Epithelial cell of prostate (primary cell): ENCODE data around the gene PRRT1.
"Not testable (repeated sequence)": the region's sequence is repeated elsewhere in the genome, so short reads cannot be mapped to it uniquely, and the experiment has no call there.

Experiments
- DNase-seq: peaks from one replicate; pipeline ENCODE4 v3.0.0-alpha.2; 2011; ENCODE audit warnings: low read depth, low spot score
- H3K27ac ChIP-seq: fragments of 450-650 bp; 2 replicates; pipeline ENCODE4 v1.5.1; 2017; ENCODE audit warnings: mild to moderate bottlenecking

The PRRT1 gene

GRCh38 chr6:32152769-32153563, 1.2 kb upstream of the PRRT1 start:
- DNase-seq = no peak

GRCh38 chr6:32151181-32151862, 417 bp downstream of the PRRT1 start:
- no peak overlapping the region for H3K27ac ChIP-seq
- no peak for DNase-seq

More at GRCh38 chr6:32152769-32153563, 1.2 kb upstream of the PRRT1 start:
- peak overlapping the region; percentile 58 for H3K27ac ChIP-seq

- no peak overlapping the region for H3K27ac ChIP-seq
- no peak for DNase-seq
These were observed 1.5 kb downstream of the PRRT1 start for GRCh38 chr6:32149932-32150870.

DNA sequence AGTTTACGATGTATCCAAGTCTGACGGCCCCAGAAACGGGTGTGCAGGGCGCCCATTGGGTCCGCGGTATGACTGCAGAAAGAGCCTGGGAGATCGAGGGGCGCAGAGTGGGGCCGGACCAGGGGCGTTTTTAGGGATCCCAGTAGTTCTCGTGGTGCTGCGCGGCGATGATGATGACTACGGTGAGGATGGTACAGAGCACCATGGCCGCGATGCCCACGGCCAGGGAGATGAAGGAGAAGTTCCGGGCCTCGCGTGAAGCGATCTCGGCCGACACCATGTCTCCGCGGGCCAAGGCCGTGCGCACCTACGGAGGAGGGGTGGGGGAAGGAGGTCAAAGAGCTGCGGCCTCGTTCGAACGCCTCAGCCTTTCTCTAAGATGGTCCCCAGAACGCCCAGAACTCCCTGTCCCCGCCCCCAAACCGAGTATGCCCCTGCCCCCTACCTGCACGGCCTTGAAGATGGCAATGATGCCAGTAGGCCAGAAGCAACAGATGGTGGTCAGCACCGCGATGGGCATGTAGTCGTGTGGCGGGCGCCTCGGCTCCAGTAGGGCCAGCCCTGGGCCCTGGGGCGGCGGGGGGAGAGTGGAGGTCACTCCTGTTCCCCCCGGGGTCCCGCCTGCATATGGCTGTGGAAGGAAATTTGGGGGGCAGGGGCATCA, 2.5 kb downstream of the PRRT1 start:
- H3K27ac ChIP-seq = no peak overlapping the region
- DNase-seq = no peak

DNA sequence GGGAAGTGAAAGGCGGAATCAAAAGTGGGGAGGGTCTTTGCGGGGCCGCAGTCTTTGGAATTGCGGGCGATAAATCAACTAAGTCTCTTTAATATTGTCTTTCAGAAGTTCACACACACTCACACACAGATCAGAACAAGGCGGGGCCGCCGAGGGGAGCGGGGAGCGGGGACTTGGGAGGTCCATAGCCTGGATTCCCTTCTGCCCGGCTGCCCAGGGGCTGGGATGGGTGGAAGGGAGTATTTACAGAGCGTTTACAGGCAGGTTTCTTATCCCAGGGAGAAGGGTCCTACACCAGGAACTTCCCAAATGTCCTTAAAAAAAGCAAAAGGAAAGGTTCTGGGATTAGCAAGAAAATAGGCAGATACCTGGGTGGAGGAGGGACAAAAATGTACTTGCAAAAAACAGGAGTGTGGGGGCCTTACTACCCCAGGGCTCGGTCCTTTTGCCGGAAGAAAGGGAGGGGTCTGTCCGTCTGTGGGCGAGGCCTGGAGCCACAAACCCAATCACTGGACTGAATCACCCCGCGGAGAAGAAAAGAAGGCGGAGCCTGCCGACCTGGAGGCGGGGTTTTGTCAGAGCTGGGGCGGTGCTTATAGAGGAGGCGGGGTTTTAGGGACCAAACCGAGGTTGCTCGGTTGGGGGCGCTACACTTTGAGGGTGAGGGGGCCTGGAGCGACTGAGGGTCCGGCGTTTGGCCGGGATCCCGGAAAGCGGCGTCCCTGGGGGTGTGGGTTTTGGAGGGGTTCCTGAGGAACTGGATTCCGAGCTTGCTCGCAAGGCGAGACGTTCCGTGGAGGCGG, 3.2 kb downstream of the PRRT1 start:
- DNase-seq = no peak
- H3K27ac ChIP-seq = no peak overlapping the region

DNA sequence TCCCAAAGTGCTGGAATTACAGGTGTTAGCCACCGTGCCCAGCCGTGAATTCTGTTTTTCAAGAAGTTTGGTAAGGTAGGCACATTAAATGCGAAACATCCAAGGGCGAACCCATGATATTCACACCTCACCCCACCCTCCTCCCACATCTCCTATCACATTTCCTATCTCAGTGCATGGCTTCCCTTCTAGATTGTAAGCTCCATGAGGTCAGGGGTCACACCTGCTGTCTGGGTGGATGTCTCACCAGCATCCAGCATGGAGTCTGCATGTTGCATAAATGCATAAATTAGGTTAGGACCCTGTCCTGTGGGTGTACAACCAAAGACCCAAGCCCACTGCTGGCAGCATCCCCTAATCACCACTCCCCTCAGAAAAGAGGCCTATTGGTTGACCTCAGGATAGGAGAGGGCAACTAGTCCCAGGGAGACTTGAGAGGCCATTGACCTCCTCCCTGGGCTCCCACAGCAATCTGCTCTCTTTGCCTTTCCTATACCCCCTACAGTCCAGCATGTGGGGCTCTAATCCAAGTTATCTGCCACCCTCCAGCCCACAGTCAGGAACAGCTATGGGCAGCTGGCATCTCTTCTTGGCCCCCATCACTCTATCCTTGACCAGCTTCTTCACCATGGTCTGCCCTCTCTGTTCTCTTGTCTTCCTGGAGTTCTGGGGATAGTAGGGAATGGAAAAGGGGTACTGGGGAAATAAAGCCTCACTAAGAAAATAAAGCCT, 4.2 kb downstream of the PRRT1 start:
- no peak overlapping the region for H3K27ac ChIP-seq
- no peak for DNase-seq

DNA sequence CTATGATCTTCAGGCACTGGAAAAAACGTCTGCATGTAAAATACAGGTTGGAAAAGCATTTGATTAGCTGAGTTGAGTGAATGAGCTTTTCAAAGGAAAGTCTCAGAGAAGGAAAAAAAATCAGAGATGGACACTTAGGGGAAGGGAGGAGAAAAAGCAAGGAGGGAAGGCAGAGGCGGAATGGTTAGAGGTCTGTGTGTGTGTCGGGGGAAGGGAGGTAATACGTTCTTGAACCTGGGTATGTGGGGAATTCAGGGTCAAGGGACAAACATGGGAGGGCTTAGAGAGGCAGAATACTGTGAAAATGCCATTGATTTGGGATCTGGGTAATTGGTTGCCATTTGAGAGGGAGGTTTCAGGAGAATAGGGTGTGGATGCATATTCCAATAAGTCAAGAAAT, 5.1 kb downstream of the PRRT1 start:
- peak overlapping the region; percentile 12 for H3K27ac ChIP-seq
- DNase-seq = no peak

DNA sequence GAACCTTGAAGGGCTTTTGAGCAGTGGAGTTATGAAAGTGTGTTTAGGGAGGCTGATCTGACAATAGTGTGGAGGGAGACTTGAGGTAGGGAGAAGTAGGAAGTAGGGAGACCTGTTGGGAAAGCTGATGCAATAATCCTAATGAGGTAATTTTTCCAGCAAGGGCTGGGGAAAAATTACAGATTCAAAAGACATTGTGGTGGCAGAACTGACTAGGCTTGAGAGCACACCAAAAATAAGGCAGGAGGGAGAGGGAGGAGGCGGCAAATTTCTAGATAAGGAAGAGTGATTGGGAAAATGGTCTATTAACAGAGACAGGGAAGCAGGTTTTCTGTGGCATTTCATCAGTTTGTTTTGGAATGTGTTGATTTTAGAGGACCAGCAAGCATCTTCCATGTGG, 5.5 kb downstream of the PRRT1 start:
- H3K27ac ChIP-seq = peak overlapping the region; percentile 12
- DNase-seq = no peak

DNA sequence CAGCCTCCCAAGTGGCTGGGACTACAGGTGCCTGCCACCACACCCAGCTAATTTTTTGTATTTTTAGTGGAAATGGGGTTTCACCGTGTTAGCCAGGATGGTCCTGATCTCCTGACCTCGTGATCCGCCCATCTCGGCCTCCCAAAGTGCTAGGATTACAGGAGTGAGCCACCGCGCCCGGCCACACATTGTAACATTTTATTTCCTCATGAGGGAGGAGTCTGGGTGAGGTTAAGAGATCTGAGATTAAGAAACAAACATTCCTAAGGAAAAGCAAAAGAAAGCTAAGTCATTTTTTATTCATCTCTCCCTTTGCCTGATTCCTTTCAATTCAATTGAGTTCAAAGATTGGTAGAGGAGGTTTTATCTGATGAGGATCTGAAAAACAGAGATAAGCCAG, 7.5 kb downstream of the PRRT1 start:
- not testable (repeated sequence) for DNase-seq
- H3K27ac ChIP-seq = peak overlapping the region; percentile 14

DNA sequence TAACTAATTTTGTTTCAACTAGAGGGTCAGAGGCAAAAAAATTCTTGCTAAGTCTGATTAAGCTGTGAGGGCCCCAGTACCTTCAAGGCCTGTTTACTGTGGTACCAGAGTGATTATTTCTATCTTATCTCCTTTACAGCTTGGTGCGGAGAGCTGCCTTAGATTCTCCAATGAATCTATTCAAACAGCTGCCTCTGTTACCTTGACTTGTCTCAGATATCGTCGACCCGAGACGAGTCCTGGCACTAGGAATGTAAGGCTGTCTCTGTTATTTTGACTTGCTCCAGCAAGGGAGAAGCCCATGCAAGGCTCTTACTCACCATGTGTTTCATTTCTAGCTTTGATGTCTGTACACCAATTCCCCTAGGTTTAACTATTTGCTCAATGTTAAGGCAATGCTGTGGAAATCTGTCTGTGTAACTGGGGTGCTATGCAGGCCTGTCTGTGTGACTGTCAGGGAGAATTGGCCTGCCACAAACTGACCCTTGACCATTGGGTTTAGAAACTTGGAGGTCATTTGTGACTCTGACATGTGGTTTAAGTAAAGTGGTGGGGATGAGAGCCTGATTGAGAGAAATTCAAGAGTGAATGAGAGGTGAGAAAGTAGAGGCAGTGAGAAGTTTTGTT, 11.2 kb downstream of the PRRT1 start:
- H3K27ac ChIP-seq = no peak overlapping the region
- DNase-seq = no peak

GRCh38 chr6:32139590-32139989, 12.1 kb downstream of the PRRT1 start:
- no peak for DNase-seq
- H3K27ac ChIP-seq = no peak overlapping the region

DNA sequence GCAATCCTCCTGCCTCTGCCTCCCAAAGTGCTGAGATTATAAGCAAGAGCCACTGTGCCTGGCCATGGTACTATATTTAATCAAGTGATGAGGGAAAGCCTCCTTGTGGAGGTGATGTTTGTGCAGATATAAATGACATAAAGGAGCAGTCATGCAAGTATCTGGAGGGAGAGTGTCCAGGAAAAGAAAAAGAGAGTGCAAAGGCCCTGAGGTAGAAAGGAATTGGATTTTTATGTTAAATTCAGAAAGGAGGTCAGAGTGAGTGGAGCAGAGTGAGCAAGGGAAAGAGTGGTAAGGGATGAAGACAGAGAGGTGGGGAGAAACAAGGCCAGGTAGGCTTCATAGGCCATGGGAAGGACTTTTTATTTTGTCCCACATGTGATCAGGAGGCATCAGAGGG, 14.3 kb downstream of the PRRT1 start:
- DNase-seq = no peak

GRCh38 chr6:32133786-32134185, 18.0 kb downstream of the PRRT1 start:
- DNase-seq = no peak

More for the DNA sequence above, 14.3 kb downstream of the PRRT1 start:
- no peak overlapping the region for H3K27ac ChIP-seq

DNA sequence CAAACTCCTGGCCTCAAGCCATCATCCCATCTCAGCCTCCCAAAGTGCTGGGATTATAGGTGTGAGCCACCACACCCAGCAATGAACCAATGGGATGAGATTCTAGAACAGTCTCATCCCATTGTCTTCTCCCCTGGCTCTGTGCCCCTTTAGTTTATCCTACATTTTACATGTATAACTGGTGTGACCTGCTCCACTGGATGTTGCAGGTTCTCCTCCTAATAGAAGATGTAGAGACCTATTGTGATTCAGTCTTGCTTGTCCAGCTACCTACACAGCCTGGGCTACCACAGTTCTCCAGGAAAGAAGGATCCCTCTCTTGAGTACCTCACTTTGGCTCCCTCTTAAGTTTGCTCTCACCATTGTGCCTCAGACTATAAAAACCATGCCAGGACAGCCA, 19.6 kb downstream of the PRRT1 start:
- peak overlapping the region; percentile 31 for H3K27ac ChIP-seq
- no peak for DNase-seq

More at GRCh38 chr6:32133786-32134185, 18.0 kb downstream of the PRRT1 start:
- no peak overlapping the region for H3K27ac ChIP-seq

GRCh38 chr6:32131439-32131948, 20.2 kb downstream of the PRRT1 start:
- peak overlapping the region; percentile 31 for H3K27ac ChIP-seq
- DNase-seq = no peak

DNA sequence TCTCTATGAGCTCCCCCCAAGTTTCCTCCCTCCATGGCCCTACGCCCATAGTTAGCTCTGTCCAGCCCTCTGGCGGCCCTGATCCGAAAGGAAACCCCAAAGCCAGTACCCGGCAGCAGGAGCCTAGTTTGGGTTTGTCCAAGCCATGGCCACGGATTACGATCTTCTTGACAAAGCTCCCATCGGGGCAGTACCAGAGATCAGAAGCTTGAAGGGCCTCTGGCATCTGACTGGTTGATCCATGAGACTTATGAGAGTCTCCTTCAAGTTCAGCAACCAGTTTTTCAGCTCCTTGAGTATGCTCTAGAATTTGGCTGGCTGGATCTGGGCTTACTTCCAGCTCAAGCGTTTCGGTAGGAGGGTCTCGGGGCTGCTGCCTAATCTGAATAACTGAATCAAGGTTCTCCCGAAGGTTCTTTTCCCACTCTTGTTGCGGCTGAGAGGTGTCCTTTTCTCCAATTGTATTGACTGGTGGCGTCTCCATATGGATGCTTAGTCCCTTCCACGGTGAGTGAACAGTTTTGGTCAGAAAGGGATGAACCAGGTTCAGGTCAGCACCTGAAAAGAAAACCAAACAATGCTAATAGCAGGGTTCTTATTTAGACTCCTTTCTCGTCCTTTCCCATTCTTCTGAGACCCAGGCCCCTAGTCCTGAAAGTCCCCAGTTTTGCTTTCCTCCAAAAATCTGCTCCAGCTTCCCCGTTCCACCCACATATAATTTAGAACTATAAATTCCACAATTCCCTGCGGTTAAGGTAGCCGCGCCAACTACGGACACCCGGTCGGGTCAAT, 22.2 kb downstream of the PRRT1 start:
- H3K27ac ChIP-seq = peak overlapping the region; percentile 61
- DNase-seq = no peak

DNA sequence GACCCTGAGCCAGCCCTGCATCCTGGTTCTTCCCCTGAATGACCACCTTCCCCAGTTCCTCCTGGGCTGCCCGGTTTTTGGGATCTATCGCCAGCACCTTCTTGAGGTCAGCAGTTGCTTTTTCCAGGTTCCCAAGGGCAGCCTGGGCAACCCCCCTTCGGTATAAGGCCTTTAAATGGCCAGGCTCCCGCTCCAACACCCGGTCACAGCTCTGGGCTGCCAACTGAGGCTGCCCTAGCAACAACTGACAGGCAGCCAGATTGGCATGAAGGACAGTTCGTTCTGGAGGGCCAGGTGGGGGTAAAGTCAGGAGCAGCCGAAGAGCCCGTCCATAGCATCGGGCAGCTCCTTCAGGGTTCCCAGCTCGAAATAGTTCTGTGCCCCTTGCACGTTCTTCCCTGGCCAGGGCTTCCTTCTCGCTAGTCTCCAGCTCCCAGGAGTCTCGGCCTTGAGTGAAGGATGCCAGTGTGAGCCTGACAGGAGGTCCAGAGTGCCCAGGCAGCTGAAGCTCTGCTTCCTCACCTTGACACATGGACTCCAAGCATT, 22.9 kb downstream of the PRRT1 start:
- H3K27ac ChIP-seq = peak overlapping the region; percentile 61
- DNase-seq = no peak
